Forelimb muscle (tissue), 1 donor: Measurements from ENCODE around the gene USP49. TPM values are rescaled to one million over a fixed set of nuclear protein-coding genes. Genes with fewer than 3 reads are reported as not detected.

Source experiments
- DNase-seq: peaks from one replicate; pipeline ENCODE4 v3.0.0-alpha.2; 2013; ENCODE audit warnings: low read depth
- polyA plus RNA-seq: library from polyadenylated mRNA; unstranded; fragments of 120-200 nt; gene quantifications from one replicate; pipeline ENCODE4 v1.2.1, GENCODE V29; 2013; ENCODE audit not compliant: insufficient read length

The USP49 gene
- polyA plus RNA-seq, 1 donor: 5.6 TPM

DNA sequence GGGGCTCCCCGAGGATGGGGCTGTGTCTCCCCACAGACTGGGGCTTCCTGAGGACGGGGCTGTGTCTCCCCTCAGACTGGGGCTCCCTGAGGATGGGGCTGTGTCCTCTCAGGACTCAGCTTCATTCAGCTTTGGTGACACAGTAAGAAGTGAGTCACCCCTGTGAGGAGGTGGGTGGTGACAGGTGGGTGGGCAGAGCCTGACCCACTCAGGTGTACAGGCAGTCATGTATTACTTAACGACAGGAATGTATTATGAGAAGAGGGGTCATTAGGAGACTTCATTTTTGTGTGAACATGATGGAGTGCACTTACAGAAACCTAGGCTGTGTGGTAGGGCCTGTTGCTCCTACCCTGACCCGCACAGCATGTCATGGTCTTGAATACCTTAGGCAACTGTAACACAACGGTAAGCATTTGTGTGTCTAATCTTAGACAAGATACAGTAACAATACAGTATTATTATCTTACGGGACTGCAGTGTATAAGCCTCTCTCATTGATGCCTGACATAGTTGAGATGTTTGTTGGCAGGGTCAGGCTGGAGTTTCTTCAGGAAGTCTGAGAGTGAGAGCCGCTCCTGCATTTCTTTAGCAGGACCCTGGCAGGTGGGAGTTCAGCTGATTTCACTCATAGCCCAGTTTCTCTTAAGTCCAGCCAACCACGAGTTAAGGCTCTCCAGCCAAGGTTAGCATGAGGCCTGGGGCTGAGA is 137.1 kb downstream of the USP49 start:
- no peak for DNase-seq

DNA sequence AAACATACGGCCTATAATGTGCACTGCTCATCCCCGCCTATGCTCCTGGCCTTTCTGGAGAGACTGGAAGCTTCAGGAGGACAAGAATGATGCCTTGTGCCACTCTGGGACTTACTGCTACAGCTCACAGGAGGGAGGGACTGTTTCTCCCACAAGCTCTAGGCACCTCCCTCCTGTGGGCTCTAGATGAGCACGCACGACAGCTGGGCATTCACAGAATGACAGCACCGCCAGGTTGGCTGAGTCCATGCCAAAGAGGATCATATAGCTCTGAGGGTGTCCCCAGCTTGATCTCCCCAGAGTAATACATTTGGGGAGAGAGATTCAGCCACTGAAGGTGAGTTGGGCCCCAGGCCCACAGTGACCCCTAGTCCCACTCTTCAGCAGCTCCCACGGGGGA is 137.9 kb downstream of the USP49 start:
- DNase-seq: no peak

DNA sequence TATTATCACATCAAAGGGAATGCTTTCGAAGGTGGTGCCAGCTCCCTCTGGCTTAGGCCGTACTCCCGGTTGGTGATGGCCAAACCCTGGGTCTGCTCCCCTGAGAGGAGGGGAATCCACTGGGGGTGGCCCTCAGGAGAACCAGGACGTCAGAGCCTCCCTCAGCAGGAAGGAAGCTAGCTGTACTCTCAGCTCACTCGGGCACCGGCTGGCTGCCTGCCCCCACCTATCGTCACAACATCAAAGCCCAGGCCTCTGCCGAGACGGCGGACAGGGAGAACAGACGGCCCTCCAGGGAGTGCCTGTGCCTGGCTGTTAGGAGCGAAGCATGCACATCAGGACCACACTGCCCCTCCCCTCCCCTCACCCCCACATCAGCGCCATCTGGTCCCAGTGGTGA is 138.8 kb downstream of the USP49 start:
- no peak for DNase-seq

DNA sequence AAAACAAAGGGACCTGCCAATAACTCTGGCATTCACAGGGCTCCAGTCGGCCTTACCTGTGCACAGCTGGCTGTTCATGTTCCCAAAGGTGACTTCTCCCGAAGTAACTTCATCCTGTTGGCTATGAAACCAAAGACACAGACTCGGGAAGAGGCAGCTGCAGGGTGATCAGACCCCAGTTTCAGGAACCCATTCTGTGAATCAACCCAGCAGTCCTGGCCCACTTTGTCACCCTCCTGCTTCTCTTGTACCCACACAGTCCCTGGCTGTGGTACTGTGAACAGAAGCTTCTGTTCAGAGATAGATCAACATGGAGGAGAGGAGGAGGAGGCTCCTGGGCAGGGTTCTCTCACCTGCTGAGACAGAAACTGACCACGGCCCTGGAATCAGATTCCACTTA is 139.3 kb downstream of the USP49 start:
- DNase-seq: no peak

- no peak for DNase-seq
These were observed 144.8 kb downstream of the USP49 start for GRCh38 chr6:41750374-41750773.

- DNase-seq: no peak
These were observed 146.6 kb downstream of the USP49 start for GRCh38 chr6:41748542-41748941.

DNA sequence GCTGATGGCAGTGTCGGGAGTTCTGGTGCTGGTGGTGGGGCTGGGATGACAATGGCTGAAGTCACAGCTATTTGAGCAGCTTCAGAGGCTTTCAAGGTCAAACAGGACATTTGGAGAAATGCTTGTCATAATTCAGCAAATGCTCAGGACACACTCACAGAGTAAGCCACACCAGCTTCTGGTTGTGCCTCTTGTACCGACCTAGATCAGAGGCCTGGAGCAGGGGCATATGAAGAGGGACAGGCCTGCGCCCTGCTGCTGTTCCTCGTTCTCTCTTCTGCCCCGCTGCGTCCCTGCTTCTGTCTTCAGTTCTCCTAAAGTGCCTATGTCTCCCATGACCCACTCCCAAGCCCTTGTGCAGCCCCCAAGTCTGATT is 147.1 kb downstream of the USP49 start:
- DNase-seq: no peak

DNA sequence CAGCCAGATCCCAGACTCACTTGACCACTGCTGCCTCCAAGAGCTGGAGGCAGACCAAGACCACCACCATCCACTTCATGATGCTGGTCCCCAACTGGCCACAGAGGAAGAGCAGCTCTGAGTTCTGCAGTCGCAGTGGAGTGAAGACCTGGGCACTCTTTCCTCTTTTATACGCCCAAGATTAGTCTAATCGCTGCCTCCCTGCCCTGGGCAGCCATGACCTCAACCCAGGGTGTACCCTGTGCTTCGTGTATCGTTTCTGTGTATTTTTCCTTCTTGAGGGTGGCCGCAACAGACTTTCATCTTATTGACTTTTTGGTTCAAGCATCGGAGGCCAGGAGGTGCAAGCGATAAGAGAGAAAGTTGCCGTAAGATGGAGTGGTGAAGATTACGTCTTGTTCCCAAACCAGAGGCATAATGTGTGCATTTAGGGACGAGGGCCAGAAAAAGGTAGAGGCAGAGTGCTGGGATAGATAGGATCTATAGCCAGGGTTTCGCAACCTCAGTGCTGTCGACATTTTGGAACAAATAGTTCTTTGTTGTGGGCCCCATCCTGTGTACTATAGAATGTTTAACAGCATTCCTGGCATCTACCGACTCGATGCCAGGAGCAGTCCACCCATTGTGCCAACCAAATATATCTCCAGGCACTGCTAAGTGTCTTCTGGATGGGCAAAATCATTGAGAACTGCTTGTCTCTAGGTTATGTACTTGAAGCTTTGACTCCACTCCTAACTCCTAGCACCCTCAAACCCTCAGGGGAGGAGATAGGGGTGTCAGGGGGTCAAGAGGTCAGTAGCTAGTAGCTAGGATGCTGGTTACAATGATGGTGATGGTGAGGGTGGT is 147.7 kb downstream of the USP49 start, which contains the start of gene PGC:
Gene PGC, minus strand, starts transcription at position 142 of the 846 bp plus-strand sequence. Its CDS starts 63 bp downstream, at position 79.
- no peak for DNase-seq

- no peak for DNase-seq
These were observed 149.1 kb downstream of the USP49 start for GRCh38 chr6:41746107-41746506.

DNA sequence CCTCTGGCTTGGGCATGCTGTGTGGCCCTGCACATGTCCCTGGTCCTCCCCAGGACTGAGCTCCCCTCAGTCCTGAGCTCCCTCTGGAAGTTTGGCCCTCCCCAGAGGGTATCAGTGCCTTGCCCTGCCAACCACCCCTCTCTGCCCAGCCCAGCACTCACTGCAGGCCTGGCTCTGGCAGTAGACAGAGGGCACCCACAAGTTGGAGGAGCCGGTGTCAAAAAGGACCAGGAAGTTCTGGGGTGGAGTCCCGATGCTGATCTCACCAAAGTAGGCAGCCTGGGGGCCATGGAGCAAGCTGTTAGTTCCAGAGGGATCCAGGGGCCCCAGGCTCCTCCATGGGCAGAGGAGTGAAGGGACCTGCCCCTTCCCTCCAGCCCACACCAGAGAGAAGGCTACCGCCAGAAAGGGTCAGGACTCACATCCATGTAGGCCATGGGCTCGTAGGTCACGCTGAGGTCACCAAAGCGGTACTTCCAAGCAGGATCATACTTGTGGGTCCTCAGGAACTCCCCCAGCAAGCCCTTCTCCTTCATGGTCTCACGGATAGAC is 150.9 kb downstream of the USP49 start:
- DNase-seq: no peak

DNA sequence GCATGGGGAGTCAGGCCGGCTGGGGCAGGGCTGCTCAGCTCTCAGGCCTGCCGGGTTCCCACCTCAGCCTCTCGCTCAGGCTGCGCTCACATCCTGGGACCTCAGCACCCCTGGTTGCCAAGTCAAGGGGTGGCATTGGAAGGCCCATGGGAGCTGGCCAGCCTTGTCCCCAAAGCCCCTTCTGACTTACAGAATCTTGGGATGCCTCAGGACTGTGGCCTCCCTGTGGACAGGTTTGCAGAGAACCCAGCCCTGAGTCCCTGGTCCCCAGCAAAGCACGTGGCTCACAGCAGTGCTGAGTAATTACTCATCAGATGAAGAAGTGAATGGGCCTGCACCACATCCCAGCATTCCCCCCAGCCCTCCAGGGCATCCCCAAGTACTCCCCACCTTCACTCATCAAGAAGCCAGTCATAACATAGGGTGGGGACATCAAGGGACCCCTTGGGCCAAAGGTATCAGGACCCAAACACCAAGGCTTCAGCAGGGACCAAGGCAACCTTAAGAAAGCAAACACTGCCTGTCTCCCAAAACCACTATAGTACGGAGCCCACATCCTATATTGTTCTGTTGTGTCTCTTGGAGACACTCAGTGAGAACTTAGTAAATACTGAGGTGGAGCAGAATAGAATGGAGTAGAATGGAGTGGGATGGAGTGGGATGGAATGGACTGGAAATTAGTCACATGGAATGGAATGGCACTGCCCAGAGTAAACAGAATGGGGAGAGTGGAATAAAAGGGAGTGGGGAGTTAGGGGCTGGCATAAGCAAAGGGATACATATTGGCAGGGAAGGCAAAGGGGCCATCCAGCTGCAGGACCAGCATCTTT is 151.6 kb downstream of the USP49 start:
- no peak for DNase-seq

DNA sequence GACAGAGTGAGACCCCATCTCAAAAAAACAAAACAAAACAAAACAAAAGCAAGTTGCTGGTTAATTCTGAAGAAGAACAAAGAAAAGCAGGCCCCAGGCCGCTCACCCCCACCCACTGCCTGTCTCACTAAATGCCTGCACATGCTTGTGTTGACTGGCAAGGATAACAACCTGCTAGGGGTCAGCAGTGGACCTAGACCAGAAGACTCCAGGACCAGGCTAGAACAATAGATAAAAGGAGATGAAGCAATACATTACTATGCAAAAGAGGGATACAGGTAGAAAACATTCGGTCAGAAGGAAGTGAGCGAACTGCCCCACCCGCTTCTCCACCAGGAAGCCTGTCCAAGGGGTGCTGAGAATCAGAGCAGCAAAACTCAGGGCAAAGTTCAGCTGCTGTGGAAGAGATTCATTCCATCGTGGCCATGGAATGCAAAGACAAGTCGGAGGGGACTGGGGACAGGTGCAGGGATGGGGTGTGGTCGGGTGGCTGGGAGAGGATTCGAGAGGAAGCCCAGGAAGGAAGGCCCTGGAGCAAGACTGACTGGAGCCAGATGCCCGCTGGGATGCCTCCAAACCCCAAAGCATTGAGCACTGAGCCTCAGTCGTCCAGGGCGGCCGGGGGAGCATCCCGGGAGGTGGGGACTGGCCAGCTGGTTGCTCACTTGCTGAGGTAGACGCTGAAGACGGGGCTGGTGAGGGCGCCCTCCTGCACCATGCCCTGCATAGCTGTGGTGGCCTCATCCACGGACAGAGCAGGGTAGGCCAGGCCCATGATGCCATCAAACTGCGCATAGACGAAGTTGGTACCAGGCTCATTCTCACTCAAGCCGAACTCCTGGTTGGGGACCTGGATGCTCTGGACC is 153.3 kb downstream of the USP49 start:
- DNase-seq: no peak

GRCh38 chr6:41740366-41741162 is 154.6 kb downstream of the USP49 start:
- DNase-seq: no peak

Other genes with a start within 250 kb of the USP49 start
- 5.8 TPM for gene TFEB, start 159.8 kb downstream of the USP49 start, polyA plus RNA-seq
- not detected for gene PGC, start 148.0 kb downstream of the USP49 start, polyA plus RNA-seq
- gene FRS3, start 115.5 kb downstream of the USP49 start, polyA plus RNA-seq: 6.3 TPM
- gene PRICKLE4, start 114.6 kb downstream of the USP49 start, polyA plus RNA-seq: 3.0 TPM
- gene TOMM6, start 107.7 kb downstream of the USP49 start, polyA plus RNA-seq: 147 TPM
- 18.7 TPM for gene MED20, start 25.8 kb upstream of the USP49 start, polyA plus RNA-seq
- 33.3 TPM for gene BYSL, start 26.1 kb upstream of the USP49 start, polyA plus RNA-seq
- gene CCND3, start 46.4 kb upstream of the USP49 start, polyA plus RNA-seq: 86.6 TPM
- 14.8 TPM for gene TAF8, start 155.1 kb upstream of the USP49 start, polyA plus RNA-seq
- 0.29 TPM for gene C6orf132, start 247.2 kb upstream of the USP49 start, polyA plus RNA-seq